ENCODE measurements around the gene CECR2. TPM values are rescaled to one million over a fixed set of nuclear protein-coding genes. Genes with fewer than 3 reads are reported as not detected.

CECR2 gene
- total RNA-seq, 1 donor from 2014 or later: 67.8 TPM

GRCh38 chr22:17435375-17435774 is 66.1 kb downstream of the CECR2 start:
- Histone ChIP-seq H3F3A (ENCODE audit: low read depth) (peaks cover 49% of the 10 kb centered on the region), H3K4me2 (peak overlapping the region; percentile 76), H4K20me1 (ENCODE audit: low read depth) (peaks cover 100% of the 10 kb centered on the region), H3K4me1 (peaks cover 80% of the 10 kb centered on the region), H3K9ac (no peak overlapping the region), H2AFZ (replicated peaks) (no peak overlapping the region), H3K27me3 (no peaks in the 10 kb centered on the region), H3K9me3 (ENCODE audit: low read depth) (no peaks in the 10 kb centered on the region), H3K27ac (peak overlapping the region; percentile 13), H3K36me3 (no peaks in the 10 kb centered on the region), H3K79me2 (ENCODE audit: low read depth) (peaks cover 100% of the 10 kb centered on the region), H3K4me3 (peak overlapping the region; percentile 30)
- peaks cover 85% of the 10 kb centered on the region for H3K4me1 Mint-ChIP-seq
- H3K27me3 Mint-ChIP-seq (ENCODE audit: insufficient read depth, low read depth): peaks cover 2% of the 10 kb centered on the region
- DNase-seq (ENCODE audit: low spot score): no peak
- TF ChIP-seq CTCF (IDR thresholded peaks at IDR 0.05) (no peak), EZH2phosphoT487 (IDR thresholded peaks at IDR 0.05) (no peak), EZH2 (IDR thresholded peaks at IDR 0.05) (no peak)
- H3K9me3 Mint-ChIP-seq: no peaks in the 10 kb centered on the region
- H3K36me3 Mint-ChIP-seq: no peaks in the 10 kb centered on the region
- no peak overlapping the region for H3K4me3 Mint-ChIP-seq
- H3K27ac Mint-ChIP-seq: no peak overlapping the region

GRCh38 chr22:17436382-17436980 is 67.2 kb downstream of the CECR2 start:
- Mint-ChIP-seq H3K27ac (peak overlapping the region; percentile 95), H3K9me3 (no peaks in the 10 kb centered on the region), H3K27me3 (ENCODE audit: insufficient read depth, low read depth) (peaks cover 2% of the 10 kb centered on the region), H3K4me1 (peaks cover 85% of the 10 kb centered on the region), H3K4me3 (peak overlapping the region; percentile 76), H3K36me3 (no peaks in the 10 kb centered on the region)
- Histone ChIP-seq H3K4me3 (peak overlapping the region; percentile 30), H3K9ac (no peak overlapping the region), H3K9me3 (ENCODE audit: low read depth) (no peaks in the 10 kb centered on the region), H3K27me3 (no peaks in the 10 kb centered on the region), H4K20me1 (ENCODE audit: low read depth) (peaks cover 100% of the 10 kb centered on the region), H3K4me1 (peaks cover 87% of the 10 kb centered on the region), H3F3A (ENCODE audit: low read depth) (peaks cover 49% of the 10 kb centered on the region), H3K27ac (peak overlapping the region; percentile 83), H3K4me2 (peak overlapping the region; percentile 76), H3K79me2 (ENCODE audit: low read depth) (peaks cover 100% of the 10 kb centered on the region), H2AFZ (replicated peaks) (no peak overlapping the region), H3K36me3 (no peaks in the 10 kb centered on the region)
- TF ChIP-seq EZH2phosphoT487 (IDR thresholded peaks at IDR 0.05) (no peak), EZH2 (IDR thresholded peaks at IDR 0.05) (no peak), CTCF (IDR thresholded peaks at IDR 0.05) (no peak)
- peak; percentile 44 for DNase-seq (ENCODE audit: low spot score)

- DNase-seq (ENCODE audit: low spot score): peak; percentile 93
- H3K36me3 Mint-ChIP-seq: peaks cover 3% of the 10 kb centered on the region
- peaks cover 89% of the 10 kb centered on the region for H3K4me1 Mint-ChIP-seq
- H3K27ac Mint-ChIP-seq: peak overlapping the region; percentile 95
- no peak overlapping the region for H2AFZ ChIP-seq (replicated peaks)
- H3K27me3 ChIP-seq: no peaks in the 10 kb centered on the region
- H3K4me3 Mint-ChIP-seq: peak overlapping the region; percentile 76
- H3K9me3 ChIP-seq (ENCODE audit: low read depth): no peaks in the 10 kb centered on the region
- H3K9ac ChIP-seq: no peak overlapping the region
- peaks cover 3% of the 10 kb centered on the region for H3K36me3 ChIP-seq
- no peak for TF ChIP-seq EZH2 (IDR thresholded peaks at IDR 0.05)
- TF ChIP-seq EZH2phosphoT487 (IDR thresholded peaks at IDR 0.05): no peak
- TF ChIP-seq CTCF (IDR thresholded peaks at IDR 0.05): no peak
- peaks cover 100% of the 10 kb centered on the region for H4K20me1 ChIP-seq (ENCODE audit: low read depth)
- H3K9me3 Mint-ChIP-seq: no peaks in the 10 kb centered on the region
- peaks cover 55% of the 10 kb centered on the region for H3F3A ChIP-seq (ENCODE audit: low read depth)
- H3K27ac ChIP-seq: peak overlapping the region; percentile 83
- H3K79me2 ChIP-seq (ENCODE audit: low read depth): peaks cover 100% of the 10 kb centered on the region
- peak overlapping the region; percentile 76 for H3K4me2 ChIP-seq
- peaks cover 92% of the 10 kb centered on the region for H3K4me1 ChIP-seq
- H3K4me3 ChIP-seq: peak overlapping the region; percentile 30
- H3K27me3 Mint-ChIP-seq (ENCODE audit: insufficient read depth, low read depth): peaks cover 2% of the 10 kb centered on the region
Observed at GRCh38 chr22:17436981-17437412, 67.7 kb downstream of the CECR2 start.

Data from neural progenitor cell (in vitro differentiated cells).